Measurements from ENCODE around the gene MTHFD1L. TPM values are rescaled to one million over a fixed set of nuclear protein-coding genes. Genes with fewer than 3 reads are reported as not detected.
A peak's percentile ranks its signal among the peaks of the same experiment; 100 is the strongest.
"Not testable (repeated sequence)": the region's sequence is repeated elsewhere in the genome, so short reads cannot be mapped to it uniquely, and the experiment has no call there.

The MTHFD1L gene
- total RNA-seq, 2 donors from 2014 or later = 4.1 to 12.2 TPM

DNA sequence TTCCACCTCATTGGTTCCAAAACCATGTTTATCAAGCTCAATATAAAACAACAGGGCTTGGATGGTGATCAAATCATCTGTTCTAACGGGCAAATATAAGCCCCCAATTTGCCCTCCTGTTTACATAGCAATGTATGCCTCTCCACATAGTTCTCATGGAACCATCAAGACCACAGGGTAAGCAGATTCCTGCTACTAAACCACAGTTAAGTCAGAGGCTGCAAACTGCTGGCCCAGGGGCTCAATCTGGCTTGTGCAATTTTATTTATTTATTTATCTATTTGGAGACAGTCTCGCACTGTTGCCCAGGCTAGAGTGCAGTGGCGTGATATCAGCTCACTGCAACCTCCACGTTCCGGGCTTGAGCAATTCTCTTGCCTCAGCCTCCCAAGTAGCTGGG lies 18.9 kb upstream of the MTHFD1L start:
- no peak overlapping the region for H3K27ac ChIP-seq
- H3K9me3 ChIP-seq = no peaks in the 10 kb centered on the region
- no peaks in the 10 kb centered on the region for H3K4me1 ChIP-seq
- H3K36me3 ChIP-seq = no peaks in the 10 kb centered on the region
- DNase-seq (ENCODE audit: low spot score) = no peak
- no peaks in the 10 kb centered on the region for H3K27me3 ChIP-seq
- TF ChIP-seq CTCF (IDR thresholded peaks at IDR 0.05) = no peak
- no peak overlapping the region for H3K4me3 ChIP-seq

DNA sequence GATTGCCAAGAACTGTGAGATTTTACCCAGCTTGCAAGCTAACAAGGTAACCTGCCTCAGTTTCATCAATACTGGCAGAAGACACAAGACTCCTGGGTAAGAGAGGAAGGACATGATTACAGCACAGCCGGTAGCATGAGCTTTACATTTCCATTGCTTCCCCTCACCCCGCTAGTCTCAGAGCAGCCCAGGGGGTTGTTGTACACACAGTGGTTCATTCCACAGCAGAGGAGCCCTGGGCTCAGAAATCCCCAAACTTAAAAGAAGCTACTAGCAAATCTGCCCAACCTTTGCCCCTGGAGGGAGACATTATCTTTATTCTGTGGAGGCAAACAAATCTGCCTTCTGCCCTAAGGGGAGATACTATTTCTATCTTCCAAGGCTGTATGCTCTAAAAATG lies 17.1 kb upstream of the MTHFD1L start:
- H3K4me3 ChIP-seq = no peak overlapping the region
- DNase-seq (ENCODE audit: low spot score) = no peak
- no peak for TF ChIP-seq CTCF (IDR thresholded peaks at IDR 0.05)
- H3K36me3 ChIP-seq = no peaks in the 10 kb centered on the region
- no peaks in the 10 kb centered on the region for H3K4me1 ChIP-seq
- no peaks in the 10 kb centered on the region for H3K27me3 ChIP-seq
- no peaks in the 10 kb centered on the region for H3K9me3 ChIP-seq
- H3K27ac ChIP-seq = no peak overlapping the region

DNA sequence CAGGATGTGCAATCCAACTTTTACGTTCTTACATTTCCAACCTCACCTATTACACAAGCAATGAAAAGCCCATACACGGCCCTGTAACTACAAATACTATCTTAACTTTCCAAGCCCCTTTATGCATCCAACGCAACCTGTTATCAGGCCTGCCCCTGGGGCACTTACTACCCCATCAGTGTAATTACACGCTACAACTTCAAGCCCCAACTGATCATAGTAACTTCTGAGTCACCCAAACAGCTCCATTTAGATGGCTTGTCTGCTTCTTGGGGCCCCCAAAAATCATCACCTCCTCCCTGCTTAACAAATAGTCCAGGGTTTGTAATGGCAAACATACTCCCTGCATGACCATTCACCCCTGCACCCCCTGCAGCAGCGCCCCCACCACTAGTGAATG lies 11.1 kb upstream of the MTHFD1L start:
- not testable (repeated sequence) for DNase-seq (ENCODE audit: low spot score); H3K9me3 ChIP-seq; H3K27ac ChIP-seq; H3K4me3 ChIP-seq; H3K27me3 ChIP-seq; H3K36me3 ChIP-seq
- peaks cover 0 to 16% of the 10 kb centered on the region in 2 donors for H3K4me1 ChIP-seq

GRCh38 chr6:150855171-150855570 lies 10.3 kb upstream of the MTHFD1L start:
- not testable (repeated sequence) for H3K27me3 ChIP-seq; H3K9me3 ChIP-seq; H3K36me3 ChIP-seq; H3K27ac ChIP-seq; H3K4me3 ChIP-seq; DNase-seq (ENCODE audit: low spot score)
- peaks cover 0 to 16% of the 10 kb centered on the region in 2 donors for H3K4me1 ChIP-seq

- Histone ChIP-seq H3K36me3 (no peaks in the 10 kb centered on the region), H3K27ac (peak overlapping the region; percentile 23 to 47), H3K4me3 (no peak overlapping the region), H3K27me3 (no peaks in the 10 kb centered on the region), H3K9me3 (no peaks in the 10 kb centered on the region), H3K4me1 (peaks cover 0 to 16% of the 10 kb centered on the region in 2 donors)
- DNase-seq (ENCODE audit: low spot score) = no peak
- TF ChIP-seq CTCF (IDR thresholded peaks at IDR 0.05) = no peak
These were observed 8.2 kb upstream of the MTHFD1L start for GRCh38 chr6:150857062-150857944.

- Histone ChIP-seq H3K27ac (peak overlapping the region; percentile 23 to 47), H3K36me3 (no peaks in the 10 kb centered on the region), H3K9me3 (no peaks in the 10 kb centered on the region), H3K4me3 (no peak overlapping the region), H3K27me3 (no peaks in the 10 kb centered on the region), H3K4me1 (peaks cover 0 to 16% of the 10 kb centered on the region in 2 donors)
- DNase-seq (ENCODE audit: low spot score) = no peak
- no peak for TF ChIP-seq CTCF (IDR thresholded peaks at IDR 0.05)
These were observed 7.6 kb upstream of the MTHFD1L start for GRCh38 chr6:150857945-150858308.

DNA sequence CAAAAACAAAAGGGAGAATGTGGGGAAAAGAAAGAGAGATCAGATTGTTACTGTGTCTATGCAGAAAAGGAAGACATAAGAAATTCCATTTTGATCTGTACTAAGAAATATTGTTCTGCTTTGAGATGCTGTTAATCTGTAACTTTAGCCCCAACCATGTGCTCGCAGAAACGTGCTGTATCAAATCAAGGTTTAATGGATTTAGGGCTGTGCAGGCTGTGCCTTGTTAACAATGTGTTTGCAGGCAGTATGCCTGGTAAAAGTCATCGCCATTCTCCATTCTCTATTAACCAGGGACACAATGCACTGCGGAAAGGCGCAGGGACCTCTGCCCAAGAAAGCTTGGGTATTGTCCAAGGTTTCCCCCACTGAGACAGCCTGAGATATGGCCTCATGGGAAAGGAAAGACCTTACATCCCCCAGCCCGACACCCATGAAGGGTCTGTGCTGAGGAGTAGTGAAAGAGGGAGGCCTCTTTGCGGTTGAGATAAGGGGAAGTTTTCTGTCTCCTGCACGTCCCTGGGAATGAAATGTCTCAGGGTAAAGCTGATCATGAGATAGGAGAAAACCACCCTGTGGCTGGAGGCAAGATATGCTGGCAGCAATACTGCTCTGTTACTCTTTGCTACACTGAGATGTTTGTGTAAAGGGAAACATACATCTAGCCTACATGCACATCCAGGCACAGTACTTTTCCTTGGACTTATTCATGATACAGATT lies 3.9 kb upstream of the MTHFD1L start:
- peaks cover 0 to 20% of the 10 kb centered on the region in 2 donors for H3K4me1 ChIP-seq
- H3K4me3 ChIP-seq; H3K27me3 ChIP-seq; H3K27ac ChIP-seq; H3K36me3 ChIP-seq; DNase-seq (ENCODE audit: low spot score); H3K9me3 ChIP-seq: not testable (repeated sequence)

Data from right atrium auricular region (tissue), 2 donors.